OCI-LY7 (cell line): ENCODE measurements around the gene TM7SF2. TPM values are rescaled to one million over a fixed set of nuclear protein-coding genes. Genes with fewer than 3 reads are reported as not detected.

Experiments
- BruUV-seq: library from RNA; stranded (reverse); fragments of 400-500 nt; replicated peaks from 2 replicates; lab custom pipeline; 2021; lab: Mats Ljungman, UMichigan
- CTCF ChIA-PET: fragments of 300-600 bp; sonication (Branson Sonifier 250); formaldehyde crosslinking; loops from one replicate; lab custom pipeline; 2022; ENCODE audit warnings: antibody characterized with exemption; ENCODE audit not compliant: unreplicated experiment; lab: Charles Lee
- POLR2A ChIA-PET: fragments of 300-600 bp; sonication (Branson Sonifier 250); formaldehyde crosslinking; loops from one replicate; lab custom pipeline; 2022; ENCODE audit warnings: antibody characterized with exemption; lab: Charles Lee
- DNase-seq: peaks from one replicate; pipeline ENCODE4 v3.0.0-alpha.2; 2015; ENCODE audit warnings: low spot score
- H2AFZ ChIP-seq: fragments of 200-600 bp; sonication (generic), shearing (Covaris generic); 2 replicates; pipeline ENCODE4 v1.6.1; 2014; ENCODE audit warnings: mild to moderate bottlenecking, antibody characterized with exemption, low read length, moderate library complexity
- H3K27ac ChIP-seq: fragments of 200-600 bp; sonication (generic); 2 replicates; pipeline ENCODE4 v1.5.1; 2014; ENCODE audit warnings: mixed run types, low read depth, mild to moderate bottlenecking, moderate library complexity, low read length, inconsistent platforms; ENCODE audit not compliant: poor library complexity, severe bottlenecking
- H3K36me3 ChIP-seq: fragments of 200-600 bp; sonication (generic); 2 replicates; pipeline ENCODE4 v1.6.1; 2014; ENCODE audit warnings: mild to moderate bottlenecking, antibody characterized with exemption, low read length, moderate library complexity, mixed read lengths; ENCODE audit not compliant: insufficient read depth
- H3K4me1 ChIP-seq: fragments of 200-600 bp; sonication (generic); 2 replicates; pipeline ENCODE4 v1.5.1; 2014; ENCODE audit warnings: mild to moderate bottlenecking, low read length; ENCODE audit not compliant: insufficient read depth, poor library complexity, severe bottlenecking
- H3K4me2 ChIP-seq: fragments of 200-600 bp; sonication (generic); 2 replicates; pipeline ENCODE4 v1.6.1; 2014; ENCODE audit warnings: mild to moderate bottlenecking, low read length
- H3K4me3 ChIP-seq: fragments of 200-600 bp; sonication (generic); 2 replicates; pipeline ENCODE4 v1.5.1; 2014; ENCODE audit warnings: mild to moderate bottlenecking, low read depth, low read length; ENCODE audit not compliant: poor library complexity, severe bottlenecking
- H3K79me2 ChIP-seq: fragments of 200-600 bp; sonication (generic); 2 replicates; pipeline ENCODE4 v1.6.1; 2016; ENCODE audit warnings: low read depth, mild to moderate bottlenecking, low read length, moderate library complexity, mixed read lengths; ENCODE audit not compliant: insufficient read depth
- H3K9me2 ChIP-seq: fragments of 200-600 bp; sonication (generic); 2 replicates; pipeline ENCODE4 v1.6.1; 2016; ENCODE audit warnings: mild to moderate bottlenecking, low read length, mixed read lengths; ENCODE audit not compliant: insufficient read depth
- H3K9me3 ChIP-seq: fragments of 200-600 bp; sonication (generic); 2 replicates; pipeline ENCODE4 v1.6.1; 2014; ENCODE audit warnings: mild to moderate bottlenecking, mixed run types, low read length, mixed read lengths
- H4K20me1 ChIP-seq: fragments of 200-600 bp; sonication (generic); 2 replicates; pipeline ENCODE4 v1.6.1; 2014; ENCODE audit warnings: mild to moderate bottlenecking, antibody characterized with exemption, low read length, moderate library complexity, mixed read lengths; ENCODE audit not compliant: insufficient read depth
- CTCF ChIP-seq: fragments of 200-600 bp; sonication (generic); conservative IDR thresholded peaks from 2 replicates; pipeline ENCODE4 v1.5.1; 2014; ENCODE audit warnings: mild to moderate bottlenecking, antibody characterized with exemption, low read length, moderate library complexity, mixed read lengths
- EZH2phosphoT487 ChIP-seq: fragments of 200-600 bp; sonication (generic); IDR thresholded peaks from 2 replicates; pipeline ENCODE4 v1.6.1; 2018; ENCODE audit warnings: low read depth, borderline replicate concordance, mild to moderate bottlenecking, mixed run types, antibody characterized with exemption, low read length, moderate library complexity, mixed read lengths
- intact Hi-C: fragments of 100-400 bp; cut with micrococcal nuclease; formaldehyde crosslinking; loops from one replicate; pipeline ENCODE4 v1.10.0; 2022; ENCODE audit not compliant: unreplicated experiment
- total RNA-seq, 2 experiments: library from RNA; depleted of rRNA in 1 of 2; stranded (reverse); fragments of >200 nt in 1 of 2; shearing (Covaris generic) in 1 of 2; gene quantifications; 2 replicates each; pipeline ENCODE4 v1.2.3, GENCODE V29; 2014 to 2022

The TM7SF2 gene
- total RNA-seq, 2 experiments from 2014 or later = 25.8 to 54.1 TPM

GRCh38 chr11:65071907-65072630, 39.6 kb upstream of the TM7SF2 start:
- intact Hi-C loops = no loop called here
- H3K36me3 ChIP-seq = peaks cover 26% of the 10 kb centered on the region
- H4K20me1 ChIP-seq = no peaks in the 10 kb centered on the region
- H3K9me3 ChIP-seq = no peaks in the 10 kb centered on the region
- BruUV-seq = no TSS peak
- no peaks in the 10 kb centered on the region for H3K9me2 ChIP-seq
- peak overlapping the region; percentile 27; the same call in 1 of the 2 replicates for H2AFZ ChIP-seq
- ChIA-PET CTCF (no interaction called here), POLR2A (interaction anchor here (1.5 kb wide), 1 partner anchor 11 kb away, joined by 4 read pairs; the partner anchor contains the start of genes CDCA5 and ZFPL1)
- H3K4me2 ChIP-seq = peak overlapping the region; percentile 37; the same call in 1 of the 2 replicates
- H3K4me3 ChIP-seq = no peak overlapping the region
- H3K27ac ChIP-seq = peak overlapping the region; percentile 26
- DNase-seq = peak; percentile 36
- TF ChIP-seq CTCF (no peak), EZH2phosphoT487 (no peak)
- H3K4me1 ChIP-seq = peaks cover 19% of the 10 kb centered on the region
- H3K79me2 ChIP-seq = peaks cover under 1% of the 10 kb centered on the region; the same call in 1 of the 2 replicates

- Histone ChIP-seq H3K4me2 (peak overlapping the region; percentile 37; the same call in 1 of the 2 replicates), H3K36me3 (peaks cover 31% of the 10 kb centered on the region), H3K4me1 (peaks cover 14% of the 10 kb centered on the region), H4K20me1 (no peaks in the 10 kb centered on the region), H3K27ac (no peak overlapping the region), H3K9me2 (no peaks in the 10 kb centered on the region), H3K4me3 (no peak overlapping the region), H3K9me3 (no peaks in the 10 kb centered on the region), H2AFZ (no peak overlapping the region), H3K79me2 (peaks cover 6% of the 10 kb centered on the region; the same call in 1 of the 2 replicates)
- no TSS peak for BruUV-seq
- ChIA-PET CTCF (no interaction called here), POLR2A (interaction anchor here (1.5 kb wide), 1 partner anchor 11 kb away, joined by 4 read pairs; the partner anchor contains the start of genes CDCA5 and ZFPL1)
- DNase-seq = no peak
- intact Hi-C loops = no loop called here
- TF ChIP-seq CTCF (no peak), EZH2phosphoT487 (no peak)
Measured at GRCh38 chr11:65072631-65072966, 39.1 kb upstream of the TM7SF2 start.

GRCh38 chr11:65077451-65077850, 34.2 kb upstream of the TM7SF2 start:
- CTCF ChIA-PET = no interaction called here
- Histone ChIP-seq H3K36me3 (peaks cover 78% of the 10 kb centered on the region), H3K27ac (no peak overlapping the region), H3K4me3 (no peak overlapping the region), H4K20me1 (peaks cover 5% of the 10 kb centered on the region; the same call in 1 of the 2 replicates), H3K79me2 (peaks cover 51% of the 10 kb centered on the region), H3K4me2 (peak overlapping the region; percentile 68; the same call in 1 of the 2 replicates), H3K4me1 (peaks cover 49% of the 10 kb centered on the region), H2AFZ (no peak overlapping the region), H3K9me2 (no peaks in the 10 kb centered on the region), H3K9me3 (no peaks in the 10 kb centered on the region)
- peak; percentile 34 for DNase-seq
- TF ChIP-seq EZH2phosphoT487 (no peak), CTCF (no peak)
- intact Hi-C loops = no loop called here
- POLR2A ChIA-PET = no interaction called here
- BruUV-seq = TSS peak; percentile 25
